Neural progenitor cell (in vitro differentiated cells): Measurements from ENCODE around the gene XPO5.

Experiments used
- CTCF ChIP-seq: fragments of 200-600 bp; sonication (generic); IDR thresholded peaks from 2 replicates; pipeline ENCODE4 v1.5.1; 2017; ENCODE audit warnings: antibody characterized with exemption, mild to moderate bottlenecking
- EZH2 ChIP-seq: fragments of 200-600 bp; sonication (generic); IDR thresholded peaks from 2 replicates; pipeline ENCODE4 v1.6.1; 2017; ENCODE audit warnings: antibody characterized with exemption, mild to moderate bottlenecking, moderate library complexity
- EZH2phosphoT487 ChIP-seq: fragments of 200-600 bp; sonication (generic); IDR thresholded peaks from 2 replicates; pipeline ENCODE4 v1.6.1; 2017; ENCODE audit warnings: antibody characterized with exemption

GRCh38 chr6:43608310-43608763 is 32.5 kb upstream of the XPO5 start:
- peak; percentile 90 for TF ChIP-seq CTCF
- TF ChIP-seq EZH2, result no peak
- no peak for TF ChIP-seq EZH2phosphoT487
